NCI-H2029 (cell line): ENCODE data around the gene CLTB.

ENCODE experiments used
- DNase-seq: peaks from one replicate; lab custom pipeline; 2025; lab: John Stamatoyannopoulos, UW

CLTB gene

DNA sequence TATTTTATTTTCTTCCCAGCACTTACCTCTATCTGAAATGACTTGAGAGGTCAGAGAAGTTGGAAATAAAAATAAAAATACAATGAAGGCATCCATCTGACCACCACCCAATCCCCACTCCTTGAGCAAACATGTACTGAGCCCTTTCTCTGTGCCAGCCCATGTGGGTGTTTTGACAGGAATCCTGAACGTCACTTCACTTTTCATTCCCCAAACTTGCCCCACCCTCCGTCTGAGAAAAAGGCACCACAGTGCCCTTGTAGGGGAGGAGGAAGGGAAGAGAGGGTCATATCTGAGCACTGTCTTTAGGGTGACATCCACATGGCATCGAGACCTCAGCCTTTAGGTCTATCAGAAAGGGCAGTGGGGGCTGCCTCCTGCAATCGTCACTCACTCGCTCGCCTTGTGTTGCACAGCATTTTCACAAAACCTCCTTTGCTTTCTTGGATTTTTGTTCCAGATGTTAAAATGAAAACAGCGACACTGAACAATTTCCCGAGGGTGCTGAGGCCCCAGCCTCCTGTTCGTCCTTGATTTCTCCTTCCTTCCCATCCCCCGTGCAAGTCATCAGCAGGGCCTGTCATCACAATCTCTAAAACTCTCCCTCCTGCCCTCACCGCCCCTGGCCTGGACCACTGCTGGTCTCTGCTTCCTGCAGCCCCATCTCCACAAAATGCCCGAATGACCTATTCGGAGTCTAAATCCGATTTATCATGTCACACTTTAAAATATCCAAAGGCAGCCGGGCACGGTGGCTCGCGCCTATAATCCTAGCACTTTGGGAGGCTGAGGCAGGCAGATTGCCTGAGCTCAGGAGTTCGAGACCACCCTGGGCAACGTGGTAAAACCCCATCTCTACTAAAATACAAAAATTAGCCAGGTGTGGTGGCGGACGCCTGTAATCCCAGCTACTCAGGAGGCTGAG, 14.8 kb downstream of the CLTB start:
- no peak for DNase-seq

DNA sequence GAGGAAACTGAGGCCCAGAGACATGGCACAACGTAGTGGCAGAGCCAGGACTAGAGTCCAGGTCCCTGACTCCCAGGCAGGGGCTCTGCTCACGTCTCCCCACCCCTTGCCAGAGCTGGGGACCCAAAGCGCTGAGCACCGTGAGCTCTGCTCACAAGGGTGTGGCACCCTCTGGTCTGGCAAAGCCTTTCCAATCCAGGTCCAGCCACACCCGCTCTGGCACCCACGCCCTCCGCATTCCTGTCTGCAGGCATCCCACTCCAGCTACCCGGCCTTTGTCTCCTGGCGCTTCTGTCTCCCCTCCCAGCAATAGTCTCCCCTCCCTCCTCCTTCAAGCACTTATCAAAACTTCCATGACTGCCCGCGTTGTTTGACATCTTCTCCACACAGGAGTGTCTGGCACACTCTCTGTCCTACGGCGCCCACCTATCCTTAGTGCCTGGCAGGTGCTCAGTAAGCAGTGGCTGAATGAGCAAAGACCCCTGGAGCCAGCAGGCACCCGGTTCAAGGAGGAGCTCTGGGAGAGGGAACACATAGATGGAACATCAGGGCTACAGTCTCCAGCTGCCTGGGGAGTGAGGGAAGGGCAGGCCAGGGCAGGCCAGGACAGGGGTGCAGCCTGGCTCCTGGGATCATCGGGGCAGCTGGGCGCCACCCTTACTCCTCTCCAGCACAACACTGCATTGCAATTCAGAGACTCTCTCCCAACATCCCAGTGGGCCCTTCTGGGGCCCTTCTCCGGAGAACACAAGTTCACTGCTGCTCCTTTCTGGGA, 15.8 kb downstream of the CLTB start:
- DNase-seq = no peak

DNA sequence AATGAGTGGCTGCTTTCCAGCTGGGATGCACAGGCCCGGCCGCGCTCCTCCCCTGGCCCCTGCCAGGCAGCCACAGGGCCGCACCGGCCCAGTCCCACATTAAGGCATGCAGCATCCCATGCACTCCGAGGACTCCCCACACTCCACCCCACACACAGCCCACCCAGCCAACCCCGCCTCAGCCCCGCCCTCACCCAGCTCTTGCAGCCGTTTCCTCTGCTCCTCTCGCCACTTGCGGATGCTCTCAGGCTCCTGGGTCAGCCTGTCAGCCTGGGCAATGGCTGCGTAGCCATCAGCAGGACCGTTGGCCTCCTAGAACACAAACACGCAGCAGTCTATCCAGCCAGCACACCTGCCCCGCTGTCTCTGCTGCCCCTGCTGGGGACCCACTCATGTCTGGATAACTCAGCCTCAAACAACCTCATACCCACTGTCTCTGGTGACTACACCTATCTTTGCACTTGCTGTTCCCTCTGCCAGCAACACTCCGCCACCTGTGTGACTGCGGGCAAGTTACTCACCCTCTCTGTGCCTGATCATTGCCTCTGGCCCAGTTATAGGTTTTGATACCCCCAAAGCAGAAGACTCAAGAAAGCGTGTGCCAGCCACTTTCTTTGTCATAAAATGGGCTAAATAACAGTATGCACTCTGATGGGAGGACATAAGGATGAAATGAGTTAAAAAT, 18.5 kb downstream of the CLTB start:
- no peak for DNase-seq

DNA sequence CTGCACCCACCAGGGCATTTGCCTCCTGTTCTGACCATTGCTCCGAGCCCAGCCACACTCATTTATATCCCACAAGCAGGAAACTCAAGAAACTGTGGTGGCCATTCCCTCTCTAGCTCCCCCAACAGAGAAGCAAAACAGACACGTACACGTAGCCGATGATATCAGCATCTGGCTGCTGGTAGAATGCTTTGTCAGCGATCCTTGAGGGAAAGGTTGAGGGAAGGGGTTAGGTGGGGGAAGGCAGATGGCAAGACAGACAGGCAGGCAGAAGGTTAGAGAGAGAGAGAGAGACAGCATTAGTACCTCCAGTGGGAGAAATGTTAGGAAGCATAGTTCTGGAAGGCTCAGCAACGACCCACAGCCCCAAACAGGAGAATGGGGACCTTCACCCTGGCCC, 20.0 kb downstream of the CLTB start:
- DNase-seq = no peak

DNA sequence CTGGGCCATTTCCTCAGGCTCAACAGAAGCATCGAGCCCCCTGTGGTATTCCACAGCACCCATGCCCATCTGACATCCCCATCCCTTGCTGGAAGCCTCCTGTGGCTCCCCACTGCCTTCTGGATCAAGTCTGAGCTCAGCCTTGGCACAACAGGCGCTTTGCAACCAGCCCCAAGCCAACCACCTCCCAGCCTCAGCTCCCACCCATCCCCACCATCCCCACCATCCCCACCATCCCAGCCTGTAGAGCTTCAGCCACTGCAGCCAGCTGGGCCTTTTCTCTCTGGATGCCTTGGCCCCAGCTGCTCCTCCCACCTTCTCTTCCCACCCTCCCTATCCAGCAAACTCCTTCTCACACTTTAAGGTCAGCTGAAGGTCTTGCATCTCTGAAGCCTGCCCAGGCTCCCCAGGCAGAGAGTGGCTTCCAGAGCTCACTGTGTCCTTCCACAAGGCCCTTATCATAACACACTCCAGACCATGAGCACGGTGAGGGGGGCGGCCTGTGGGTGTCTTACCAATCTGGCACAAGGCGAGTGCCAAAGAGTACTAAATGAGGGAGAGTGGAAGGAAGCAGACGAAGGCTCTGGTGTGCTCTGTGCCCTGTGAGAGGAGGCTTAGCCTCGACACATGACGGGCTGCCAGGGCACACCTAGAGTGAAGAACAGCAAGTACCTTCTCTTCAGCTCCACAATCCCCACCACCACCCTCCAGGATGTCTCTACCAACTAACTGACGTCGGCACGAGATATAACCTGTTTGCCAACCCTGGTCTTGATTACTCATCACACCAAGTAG, 21.3 kb downstream of the CLTB start:
- DNase-seq = no peak

DNA sequence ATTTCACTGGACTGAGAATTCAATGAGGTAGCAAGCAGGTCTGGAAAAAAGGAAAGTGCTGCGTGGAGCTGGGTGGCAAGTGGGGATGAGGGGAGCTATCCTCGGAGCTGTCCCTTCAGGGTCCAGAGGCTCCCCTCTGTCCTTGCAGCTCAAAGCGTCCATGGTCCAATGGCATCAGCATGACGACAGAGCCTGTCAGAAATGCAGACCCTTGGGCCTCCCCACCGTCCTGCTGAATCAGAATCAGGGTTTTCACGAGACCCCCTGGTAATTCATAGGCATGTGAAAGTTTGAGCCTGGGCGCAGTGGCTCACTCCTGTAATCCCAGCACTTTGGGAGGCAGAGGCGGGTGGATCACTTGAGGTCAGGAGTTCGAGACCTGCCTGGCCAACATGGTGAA, 22.2 kb downstream of the CLTB start:
- no peak for DNase-seq

DNA sequence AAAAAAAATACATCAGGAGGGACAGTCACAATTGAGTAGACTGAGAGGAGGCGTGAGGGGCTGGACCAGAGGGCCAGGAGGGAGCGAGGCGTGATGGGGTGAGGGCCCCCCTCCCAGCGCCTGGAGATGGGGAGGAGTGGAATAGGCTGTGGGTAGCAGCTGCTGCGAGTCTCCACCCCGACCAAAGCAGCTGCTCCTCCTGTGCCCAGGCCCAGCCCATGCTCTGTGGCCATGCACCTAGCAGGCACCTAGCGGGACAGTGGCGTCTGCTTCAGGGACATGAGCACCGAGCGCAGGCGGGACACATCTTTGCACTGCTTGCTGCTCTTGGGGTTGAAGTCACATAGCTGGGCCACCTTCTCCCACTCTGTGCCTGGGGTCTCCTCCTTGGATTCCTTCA, 23.8 kb downstream of the CLTB start:
- no peak for DNase-seq

DNA sequence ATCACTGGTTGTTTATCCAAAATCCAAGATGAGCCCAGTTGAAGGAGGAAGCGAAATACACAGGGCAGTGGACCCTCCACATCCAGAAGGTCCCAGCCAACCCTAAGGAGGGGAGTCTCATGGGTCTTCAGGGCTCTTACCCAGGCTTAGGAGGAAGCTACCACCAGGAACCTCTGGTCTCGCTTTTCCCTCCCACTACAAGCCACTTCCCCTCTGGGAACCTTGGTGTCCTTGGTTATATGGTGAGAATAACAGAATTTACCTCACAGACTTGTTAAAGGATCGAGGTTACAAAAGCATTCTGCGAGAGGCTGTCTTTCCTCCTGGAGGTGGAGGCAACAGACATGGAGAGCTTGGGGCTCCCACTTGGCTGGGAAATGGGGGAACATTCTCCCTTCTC, 24.3 kb downstream of the CLTB start:
- DNase-seq = no peak

DNA sequence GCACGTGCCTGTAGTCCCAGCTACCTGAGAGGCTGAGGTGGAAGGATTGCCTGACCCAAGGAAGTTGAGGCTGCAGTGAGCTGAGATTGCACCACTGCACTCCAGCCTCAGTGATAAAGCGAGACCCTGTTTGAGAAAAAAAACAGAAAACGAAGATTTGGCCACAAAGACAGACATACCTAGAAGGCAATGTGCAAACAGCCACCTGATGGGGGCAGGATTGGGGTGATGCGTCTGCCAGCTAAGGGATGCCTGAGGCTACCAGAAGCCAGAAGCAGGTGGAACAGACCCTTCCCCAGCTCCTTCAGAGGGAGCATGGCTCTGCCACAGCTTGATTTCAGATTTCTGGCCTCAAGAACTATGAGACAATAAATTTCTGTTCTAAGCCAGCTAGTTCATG, 24.9 kb downstream of the CLTB start:
- DNase-seq = no peak

DNA sequence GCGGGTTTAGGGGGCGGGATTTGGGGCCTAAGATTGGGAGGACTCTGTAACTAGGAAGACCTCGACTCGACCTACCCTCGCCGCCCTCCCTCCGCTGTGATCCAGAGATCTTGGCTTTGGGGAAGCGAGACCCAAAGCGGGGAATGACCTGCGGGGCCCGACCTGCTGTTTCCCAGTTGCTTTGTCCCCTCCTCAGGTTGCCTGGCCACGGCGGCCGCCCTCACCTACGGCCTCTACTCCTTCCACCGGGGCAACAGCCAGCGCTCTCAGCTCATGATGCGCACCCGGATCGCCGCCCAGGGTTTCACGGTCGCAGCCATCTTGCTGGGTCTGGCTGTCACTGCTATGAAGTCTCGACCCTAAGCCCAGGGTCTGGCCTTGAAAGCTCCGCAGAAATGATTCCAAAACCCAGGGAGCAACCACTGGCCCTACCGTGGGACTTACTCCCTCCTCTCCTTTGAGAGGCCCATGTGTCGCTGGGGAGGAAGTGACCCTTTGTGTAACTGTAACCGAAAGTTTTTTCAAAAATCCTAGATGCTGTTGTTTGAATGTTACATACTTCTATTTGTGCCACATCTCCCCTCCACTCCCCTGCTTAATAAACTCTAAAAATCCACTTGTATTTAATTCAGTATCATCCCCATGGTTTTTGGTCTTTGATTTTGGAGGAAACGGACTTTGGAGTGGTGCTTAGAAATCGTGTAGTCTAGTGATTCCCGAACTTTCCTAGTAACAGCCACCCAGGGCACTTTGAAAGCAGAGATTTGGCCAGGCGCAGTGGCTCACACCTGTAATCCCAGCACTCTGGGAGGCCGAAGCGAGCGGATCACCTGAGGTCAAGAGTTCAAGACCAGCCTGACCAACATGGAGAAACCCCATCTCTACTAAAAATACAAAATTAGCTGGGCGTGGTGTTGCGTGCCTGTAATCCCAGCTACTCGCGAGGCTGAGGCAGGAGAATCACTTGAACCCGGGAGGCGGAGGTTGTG, 26.9 kb downstream of the CLTB start:
- no peak for DNase-seq

DNA sequence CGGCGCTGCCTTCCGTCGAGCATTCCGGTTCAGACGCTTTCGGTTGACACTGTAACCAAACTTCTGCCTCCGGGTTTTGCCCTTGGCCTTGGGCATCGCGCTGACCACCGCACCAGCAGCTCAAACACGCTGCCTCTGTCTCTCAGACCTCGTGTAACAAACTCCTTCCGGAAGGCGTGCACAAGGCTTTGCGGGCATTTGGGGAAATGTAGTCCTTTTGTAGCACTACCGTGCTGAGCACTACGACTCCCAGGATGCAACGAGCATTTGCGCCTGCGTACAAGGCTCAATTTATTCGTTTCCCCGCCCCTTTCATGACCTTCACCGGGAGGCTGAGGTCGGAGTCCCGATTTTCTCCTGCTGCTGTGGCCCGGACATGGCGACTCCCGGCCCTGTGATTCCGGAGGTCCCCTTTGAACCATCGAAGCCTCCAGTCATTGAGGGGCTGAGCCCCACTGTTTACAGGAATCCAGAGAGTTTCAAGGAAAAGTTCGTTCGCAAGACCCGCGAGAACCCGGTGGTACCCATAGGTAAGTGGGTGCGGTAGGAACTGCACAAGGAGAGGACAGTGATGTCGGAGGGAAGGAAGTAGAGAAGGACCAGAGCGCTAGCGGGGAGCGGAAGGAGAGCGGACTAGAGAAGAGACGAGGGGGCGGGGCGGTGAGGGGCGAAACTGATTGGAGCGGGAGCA, 27.8 kb downstream of the CLTB start, which contains the start of the genes HIGD2A and NOP16:
HIGD2A (plus strand) TSS at position 308 of the 691 bp plus-strand sequence; CDS start at position 377, 69 bp downstream.
NOP16 (minus strand) TSS at position 155 of the 691 bp plus-strand sequence; CDS start at position 96, 59 bp downstream.
- DNase-seq = peak; percentile 99

DNA sequence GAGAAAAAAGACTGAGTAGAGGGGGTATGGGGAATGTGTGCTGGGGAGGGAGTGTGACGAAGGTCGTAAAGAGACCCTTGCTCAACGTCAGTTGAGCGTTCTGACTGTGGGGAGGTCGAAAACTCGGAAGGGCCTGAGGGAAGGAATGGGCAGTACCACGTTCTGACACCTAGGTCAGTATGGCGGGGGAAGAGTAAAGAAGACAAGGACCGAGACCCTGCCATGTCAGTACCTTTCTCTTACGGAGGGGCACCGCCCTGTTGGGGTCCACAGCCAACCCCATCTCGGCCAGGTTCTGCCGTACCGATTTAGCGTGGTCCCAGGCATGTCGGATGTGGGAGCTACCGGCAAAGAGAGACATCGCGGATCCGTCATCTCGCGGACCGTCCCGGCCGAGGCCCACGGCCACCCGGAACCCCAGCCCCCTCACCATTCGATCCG, 28.3 kb downstream of the CLTB start:
- DNase-seq = no peak

DNA sequence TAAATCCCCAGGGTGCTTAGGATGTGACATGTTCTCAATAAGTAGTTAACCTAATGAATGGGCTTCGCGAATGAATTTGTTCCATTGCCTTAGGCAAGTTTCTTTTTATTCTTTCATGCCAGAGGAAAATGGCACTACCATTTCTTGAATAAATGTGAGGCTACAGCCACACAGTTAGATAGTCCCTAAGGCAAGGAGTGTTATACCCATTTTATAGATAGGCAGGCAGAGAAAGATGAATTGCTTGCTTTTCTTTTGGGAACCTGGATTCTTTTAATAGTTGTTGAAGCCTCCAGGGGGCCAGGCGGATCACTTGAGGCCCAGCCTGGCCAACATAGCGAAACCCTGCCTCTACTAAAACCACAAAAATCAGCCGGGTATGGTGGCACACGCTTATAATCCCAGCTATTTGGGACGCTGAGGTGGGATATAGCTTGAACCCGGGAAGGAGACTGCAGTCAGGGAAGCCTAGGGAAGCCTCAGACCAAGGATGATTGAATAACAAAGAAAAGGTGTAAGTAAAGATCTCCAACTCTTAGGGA, 28.9 kb downstream of the CLTB start:
- no peak for DNase-seq

DNA sequence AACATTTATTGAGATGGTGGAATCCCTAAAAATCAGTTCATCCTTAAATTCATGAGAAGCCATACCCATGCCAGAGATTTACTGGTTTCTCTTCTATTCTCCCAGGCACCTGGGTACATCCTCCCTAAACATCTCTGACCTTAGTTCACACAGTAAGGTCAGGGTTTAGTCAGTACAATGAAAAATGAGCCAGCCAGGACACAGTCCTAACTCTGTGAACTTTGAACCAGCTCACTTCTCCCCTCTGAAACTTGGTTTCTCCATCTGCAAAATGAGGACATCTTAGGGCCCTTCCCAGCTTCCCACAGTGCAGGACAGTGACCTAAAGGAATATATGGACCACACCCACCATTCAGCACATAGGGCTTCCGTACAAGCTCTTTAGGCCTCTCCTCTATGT, 29.8 kb downstream of the CLTB start:
- no peak for DNase-seq

DNA sequence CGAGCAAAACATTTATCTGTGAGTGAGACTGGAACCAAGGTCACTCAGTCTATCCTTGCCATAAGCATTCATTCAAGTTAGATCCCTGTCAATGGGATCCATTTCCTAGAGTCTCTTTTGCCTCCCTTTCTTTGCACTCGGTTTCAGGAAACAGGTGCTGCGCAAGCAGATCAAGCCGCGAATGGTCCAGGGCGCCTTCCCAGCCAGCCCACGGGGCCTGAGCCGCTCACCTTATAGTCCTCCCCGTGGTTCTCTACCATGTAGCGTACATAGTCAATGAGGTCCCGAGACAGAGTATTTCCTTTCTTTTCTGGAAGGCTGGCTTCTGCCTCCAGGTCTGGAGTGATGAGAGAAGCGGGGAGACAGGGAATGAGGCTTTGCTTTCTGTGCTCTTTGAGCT, 31.3 kb downstream of the CLTB start:
- no peak for DNase-seq

DNA sequence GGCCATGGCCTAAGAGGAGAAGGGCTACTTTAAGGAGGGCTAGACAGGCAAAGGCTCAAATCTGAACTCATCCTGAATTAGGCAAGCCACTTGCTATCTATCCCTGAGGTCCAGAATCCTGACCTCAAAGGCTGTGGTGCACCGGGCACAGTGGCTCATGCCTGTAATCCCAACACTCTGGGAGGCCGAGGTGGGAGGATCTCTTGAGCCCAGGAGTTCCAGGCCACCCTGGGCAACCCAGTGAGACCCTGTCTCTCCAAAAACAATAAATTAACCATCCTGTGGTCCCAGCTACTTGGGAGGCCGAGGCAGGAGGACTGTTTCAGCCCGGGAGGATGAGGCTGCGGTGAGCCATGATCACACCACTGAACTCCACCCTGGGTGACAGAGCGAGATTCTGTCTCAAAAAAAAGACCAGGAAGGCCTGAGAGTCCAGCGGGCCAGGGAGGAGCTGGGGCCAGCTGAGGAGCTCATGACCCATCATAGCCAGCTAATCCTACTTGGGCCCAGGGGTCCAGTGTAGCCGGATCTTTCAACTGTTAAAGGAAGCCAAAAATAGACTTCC, 31.9 kb downstream of the CLTB start:
- no peak for DNase-seq

DNA sequence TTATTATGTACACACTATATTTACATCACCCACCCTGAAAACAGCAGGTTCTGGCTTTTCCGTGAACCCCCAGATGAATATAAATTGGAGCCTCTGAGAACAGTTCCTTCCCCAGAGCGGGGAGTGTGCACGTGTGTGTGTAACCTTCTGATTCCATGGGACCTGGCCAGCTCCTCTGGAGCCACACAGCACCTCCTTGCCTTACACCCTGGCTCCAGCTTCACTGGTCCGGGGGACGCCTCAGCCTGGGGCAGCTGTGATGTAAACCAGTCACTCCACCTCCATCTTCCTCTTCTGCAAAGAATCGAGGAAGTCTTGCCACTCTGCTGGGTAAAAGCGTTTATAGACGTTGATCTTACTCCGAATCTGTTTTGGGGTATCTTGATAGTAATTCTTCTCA, 32.4 kb downstream of the CLTB start:
- DNase-seq = no peak

DNA sequence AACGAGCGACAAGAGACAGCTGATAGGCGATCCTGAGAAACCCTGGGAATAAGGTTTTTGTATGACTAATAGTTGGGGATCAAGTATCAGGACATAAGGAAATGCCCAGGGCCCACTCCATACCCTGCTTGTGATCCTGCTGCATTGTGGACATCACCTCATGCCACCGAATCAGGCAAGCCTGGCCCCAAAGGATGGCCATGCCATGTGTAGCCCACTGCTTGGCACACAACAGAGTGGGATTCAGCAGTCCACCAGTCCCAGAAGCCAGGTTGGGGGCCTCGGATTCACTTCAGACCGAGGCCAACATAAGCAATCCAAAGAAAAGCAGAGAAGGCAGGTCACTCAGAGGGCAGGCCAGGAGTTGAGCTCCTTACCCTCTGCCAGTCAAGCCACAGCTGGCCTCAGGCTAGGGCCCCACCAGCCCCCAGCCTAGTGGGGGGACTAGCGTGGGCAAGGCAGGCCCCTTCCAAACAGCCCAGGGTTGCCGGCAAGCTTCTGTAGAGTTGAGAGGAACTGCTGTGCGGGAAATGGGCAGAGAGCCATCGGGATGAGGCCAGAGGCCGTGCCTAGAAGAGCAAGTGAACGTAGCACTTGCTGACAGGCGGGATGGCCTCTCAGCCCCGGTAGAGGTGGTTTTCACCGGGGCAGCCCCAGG, 33.0 kb downstream of the CLTB start:
- DNase-seq = no peak

DNA sequence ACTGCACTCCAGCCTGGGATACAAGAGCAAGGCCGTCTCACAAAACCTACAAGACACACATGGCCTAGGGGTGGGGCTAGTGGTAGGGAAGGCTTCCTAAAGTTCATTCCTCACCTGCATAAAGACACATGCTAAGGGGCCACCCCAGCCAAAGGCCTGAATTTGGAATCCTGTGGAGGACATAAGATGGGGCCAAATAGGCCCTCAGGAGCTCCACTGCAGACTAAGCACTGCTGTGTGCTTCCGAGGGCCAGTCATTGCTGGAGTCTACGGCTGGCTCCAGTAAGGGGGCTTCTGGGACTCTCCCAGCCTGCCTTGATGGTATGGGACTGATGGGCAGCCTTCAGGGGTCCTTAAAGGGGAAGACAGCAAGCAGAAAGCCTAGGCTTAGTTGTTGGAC, 33.6 kb downstream of the CLTB start:
- no peak for DNase-seq
